Measurements from ENCODE around the gene TARS1.
"Not testable (repeated sequence)": the region's sequence is repeated elsewhere in the genome, so short reads cannot be mapped to it uniquely, and the experiment has no call there.

TARS1 gene

DNA sequence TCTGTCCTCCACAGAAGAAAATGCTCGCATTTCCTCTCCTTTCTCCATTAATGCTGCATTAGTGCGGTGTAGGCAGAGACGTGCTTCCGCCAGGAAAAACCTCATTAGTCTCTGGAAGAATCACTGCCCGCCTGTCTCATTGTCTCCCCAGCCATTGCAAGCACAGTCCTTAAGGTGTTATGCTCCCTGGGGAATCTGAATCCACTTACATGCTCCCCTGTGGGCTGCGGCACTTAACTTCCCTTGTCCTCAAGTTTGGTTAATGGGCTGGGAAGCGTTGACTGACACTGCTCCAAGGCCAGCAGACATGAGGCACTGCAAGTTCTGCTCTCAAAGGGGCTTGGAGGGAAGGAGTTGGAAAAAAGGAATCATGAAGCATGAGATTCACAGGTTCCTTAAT is 41.6 kb downstream of the TARS1 start:
- no peaks in the 10 kb centered on the region for H3K9me3 Mint-ChIP-seq
- peaks cover under 1% of the 10 kb centered on the region for H3K36me3 Mint-ChIP-seq (ENCODE audit: low read depth)
- no peak overlapping the region for H3K4me3 Mint-ChIP-seq
- no peaks in the 10 kb centered on the region for H3K4me1 Mint-ChIP-seq (ENCODE audit: low read depth)
- H3K27me3 Mint-ChIP-seq (ENCODE audit: low read depth) = no peaks in the 10 kb centered on the region
- H3K27ac Mint-ChIP-seq = no peak overlapping the region
- no peak for DNase-seq (ENCODE audit: low spot score)

DNA sequence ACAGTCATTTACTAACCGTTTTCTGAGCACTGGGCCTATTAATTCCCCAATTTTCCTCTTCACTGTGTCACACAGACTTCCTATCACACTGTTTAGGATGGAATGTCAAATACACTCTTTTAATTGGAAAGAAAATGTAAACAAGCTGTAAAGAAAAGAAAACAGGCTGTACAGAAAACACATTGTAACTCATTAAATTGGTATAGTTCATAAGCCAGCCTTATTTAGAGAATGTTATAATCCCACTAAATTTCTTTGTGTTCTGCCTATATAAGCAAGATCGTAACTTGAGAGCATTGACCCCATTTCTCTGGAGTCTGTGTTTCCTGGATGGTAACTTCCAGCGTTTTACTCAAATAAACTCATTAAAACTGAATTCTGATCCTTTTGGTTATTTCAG is 46.5 kb downstream of the TARS1 start:
- H3K9me3 Mint-ChIP-seq = no peaks in the 10 kb centered on the region
- no peaks in the 10 kb centered on the region for H3K36me3 Mint-ChIP-seq (ENCODE audit: low read depth)
- DNase-seq (ENCODE audit: low spot score) = no peak
- H3K4me3 Mint-ChIP-seq = no peak overlapping the region
- no peaks in the 10 kb centered on the region for H3K27me3 Mint-ChIP-seq (ENCODE audit: low read depth)
- H3K4me1 Mint-ChIP-seq (ENCODE audit: low read depth) = no peaks in the 10 kb centered on the region
- H3K27ac Mint-ChIP-seq = no peak overlapping the region

DNA sequence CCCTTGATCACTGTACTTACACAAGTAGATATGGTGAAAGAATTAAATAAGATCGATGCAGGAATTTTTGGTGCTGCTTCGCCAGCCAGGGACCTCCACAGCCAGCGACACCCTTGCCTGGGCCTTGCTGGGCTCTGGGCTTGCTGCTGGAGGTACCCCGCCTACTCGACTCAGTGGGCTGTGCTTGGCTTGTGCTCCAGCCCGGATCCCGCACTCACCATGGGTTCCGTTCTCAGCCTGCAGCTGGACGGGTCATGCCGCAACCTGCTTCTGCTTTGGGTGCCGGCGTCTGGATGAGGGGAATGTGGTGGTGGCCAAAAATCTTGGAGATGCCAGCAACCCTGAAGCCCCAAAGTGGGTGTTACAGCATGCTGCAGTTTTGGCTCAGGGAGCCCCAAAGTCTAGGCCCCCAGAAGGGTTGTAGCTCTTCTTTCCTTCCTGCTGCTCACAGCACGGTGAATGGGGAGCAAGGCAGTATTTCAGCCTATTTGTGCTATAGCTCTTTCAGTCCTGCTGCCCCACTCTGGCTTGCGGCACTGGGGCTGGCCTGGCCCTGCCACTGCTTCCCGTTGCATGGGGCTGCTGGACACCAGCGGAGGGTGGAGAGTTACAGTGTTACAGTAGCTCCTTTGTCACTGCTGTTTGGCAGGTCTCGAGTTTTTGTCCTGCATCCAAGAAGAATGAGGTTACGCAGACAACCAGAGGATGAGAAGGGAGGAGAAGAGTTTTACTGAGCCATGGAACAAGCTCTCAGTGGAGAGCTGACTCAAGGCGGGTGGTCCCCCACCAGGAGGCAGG is 48.0 kb downstream of the TARS1 start:
- H3K4me3 Mint-ChIP-seq = no peak overlapping the region
- H3K9me3 Mint-ChIP-seq = no peaks in the 10 kb centered on the region
- no peak for DNase-seq (ENCODE audit: low spot score)
- no peaks in the 10 kb centered on the region for H3K27me3 Mint-ChIP-seq (ENCODE audit: low read depth)
- no peaks in the 10 kb centered on the region for H3K4me1 Mint-ChIP-seq (ENCODE audit: low read depth)
- H3K27ac Mint-ChIP-seq = no peak overlapping the region
- no peaks in the 10 kb centered on the region for H3K36me3 Mint-ChIP-seq (ENCODE audit: low read depth)

DNA sequence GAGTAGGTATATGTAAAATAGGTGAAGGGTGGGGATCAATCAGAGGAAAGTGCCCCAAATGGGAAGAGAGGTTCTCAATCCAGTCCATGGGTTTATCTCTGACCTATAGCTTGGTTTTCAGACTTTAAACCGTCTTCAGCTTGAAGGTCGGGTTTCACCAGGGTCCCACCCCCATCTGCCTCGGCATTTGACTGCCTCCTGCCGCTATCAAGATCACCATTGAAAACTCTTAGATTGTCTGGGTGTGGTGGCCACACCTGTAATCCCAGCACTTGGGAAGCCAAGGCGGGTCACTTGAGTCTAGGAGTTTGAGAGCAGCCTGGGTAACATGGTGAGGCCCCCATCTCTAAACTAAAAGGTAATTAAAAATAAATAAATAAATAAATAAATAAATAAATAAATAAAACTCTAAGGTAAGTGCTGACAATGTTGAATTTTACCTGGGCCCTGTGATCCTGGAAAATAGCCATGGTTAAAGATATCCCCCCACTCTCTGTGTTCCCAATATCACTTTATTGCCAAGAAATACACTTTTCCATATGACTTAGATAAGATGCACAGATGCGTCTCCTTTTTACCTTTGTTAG is 48.8 kb downstream of the TARS1 start:
- no peak for DNase-seq (ENCODE audit: low spot score)
- Mint-ChIP-seq H3K4me1 (ENCODE audit: low read depth) (no peaks in the 10 kb centered on the region), H3K9me3 (no peaks in the 10 kb centered on the region), H3K4me3 (no peak overlapping the region), H3K27ac (no peak overlapping the region), H3K36me3 (ENCODE audit: low read depth) (no peaks in the 10 kb centered on the region), H3K27me3 (ENCODE audit: low read depth) (no peaks in the 10 kb centered on the region)

DNA sequence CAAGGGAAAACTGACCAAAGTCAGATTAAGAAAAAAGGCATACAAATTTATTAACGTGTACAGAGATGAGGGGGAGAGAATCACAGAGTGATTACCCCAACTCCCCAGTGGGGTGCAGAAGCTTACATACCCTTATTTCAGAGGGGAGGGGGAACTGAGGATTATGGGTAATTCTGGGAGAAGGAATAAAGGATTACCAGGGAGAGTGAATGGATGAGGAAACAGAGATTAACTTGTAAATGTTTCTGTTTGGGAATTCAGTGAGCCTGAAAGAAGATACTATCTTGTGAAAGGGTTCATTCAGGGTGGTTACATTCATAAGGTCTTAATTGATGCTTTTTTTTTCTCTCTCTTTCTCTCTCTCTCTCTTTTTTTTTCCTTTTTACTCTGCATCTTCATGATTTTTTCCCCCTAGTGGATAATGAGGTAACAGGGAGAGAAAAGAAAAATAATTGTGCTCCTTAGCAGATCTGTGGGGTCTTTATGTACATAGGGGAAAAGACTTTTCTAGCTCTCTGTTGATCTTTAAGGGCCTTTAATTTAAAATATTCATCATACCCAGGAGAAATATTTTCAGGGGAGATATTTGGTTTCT is 49.4 kb downstream of the TARS1 start:
- Mint-ChIP-seq H3K36me3 (ENCODE audit: low read depth) (no peaks in the 10 kb centered on the region), H3K27me3 (ENCODE audit: low read depth) (no peaks in the 10 kb centered on the region), H3K4me1 (ENCODE audit: low read depth) (no peaks in the 10 kb centered on the region), H3K9me3 (no peaks in the 10 kb centered on the region), H3K27ac (no peak overlapping the region), H3K4me3 (no peak overlapping the region)
- DNase-seq (ENCODE audit: low spot score) = no peak

DNA sequence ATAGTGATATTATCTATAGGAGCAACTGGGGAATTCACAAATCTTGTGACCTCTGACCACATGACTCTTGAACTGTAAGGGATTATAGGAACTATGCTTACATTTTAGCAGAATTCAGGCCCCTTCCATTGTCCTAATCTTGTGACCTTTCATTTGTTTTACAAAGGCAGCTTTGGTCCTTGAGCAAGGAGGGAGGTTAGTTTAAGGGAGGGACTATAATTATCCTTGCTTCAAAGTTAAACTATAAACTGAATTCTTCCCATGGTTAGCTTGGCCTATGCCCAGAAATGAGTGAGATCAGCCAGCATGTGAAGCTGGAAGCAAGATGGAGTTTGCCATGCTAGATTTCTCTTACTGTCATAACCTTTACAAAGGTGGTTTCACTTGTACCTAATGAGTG is 51.2 kb downstream of the TARS1 start:
- Mint-ChIP-seq H3K4me3 (no peak overlapping the region), H3K9me3 (no peaks in the 10 kb centered on the region)

DNA sequence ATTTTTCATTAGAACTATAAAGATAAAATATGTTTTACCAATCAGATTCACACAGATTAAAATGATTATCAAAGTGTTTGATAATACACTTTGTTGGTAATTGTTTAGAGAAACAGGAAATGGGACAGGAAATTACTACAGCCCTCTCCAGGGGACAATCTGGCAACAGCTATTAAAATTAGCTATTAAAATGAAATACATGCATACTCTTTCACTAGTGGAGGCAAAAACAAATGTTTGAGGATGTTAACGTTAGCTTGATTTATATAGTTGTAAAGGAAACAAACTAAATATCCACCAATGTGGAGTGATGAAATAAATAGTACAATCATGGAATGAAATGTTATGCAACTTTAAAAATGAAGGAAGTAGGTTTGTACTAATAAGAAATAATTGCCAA is 53.7 kb downstream of the TARS1 start:
- H3K4me1 Mint-ChIP-seq (ENCODE audit: low read depth) = no peaks in the 10 kb centered on the region
- no peak for DNase-seq (ENCODE audit: low spot score)
- H3K4me3 Mint-ChIP-seq = no peak overlapping the region
- H3K27ac Mint-ChIP-seq = no peak overlapping the region
- H3K9me3 Mint-ChIP-seq = no peaks in the 10 kb centered on the region
- H3K36me3 Mint-ChIP-seq (ENCODE audit: low read depth) = no peaks in the 10 kb centered on the region
- no peaks in the 10 kb centered on the region for H3K27me3 Mint-ChIP-seq (ENCODE audit: low read depth)

More for the DNA sequence above, 51.2 kb downstream of the TARS1 start:
- Mint-ChIP-seq H3K4me1 (ENCODE audit: low read depth) (no peaks in the 10 kb centered on the region), H3K36me3 (ENCODE audit: low read depth) (no peaks in the 10 kb centered on the region), H3K27me3 (ENCODE audit: low read depth) (no peaks in the 10 kb centered on the region), H3K27ac (no peak overlapping the region)
- DNase-seq (ENCODE audit: low spot score) = no peak

DNA sequence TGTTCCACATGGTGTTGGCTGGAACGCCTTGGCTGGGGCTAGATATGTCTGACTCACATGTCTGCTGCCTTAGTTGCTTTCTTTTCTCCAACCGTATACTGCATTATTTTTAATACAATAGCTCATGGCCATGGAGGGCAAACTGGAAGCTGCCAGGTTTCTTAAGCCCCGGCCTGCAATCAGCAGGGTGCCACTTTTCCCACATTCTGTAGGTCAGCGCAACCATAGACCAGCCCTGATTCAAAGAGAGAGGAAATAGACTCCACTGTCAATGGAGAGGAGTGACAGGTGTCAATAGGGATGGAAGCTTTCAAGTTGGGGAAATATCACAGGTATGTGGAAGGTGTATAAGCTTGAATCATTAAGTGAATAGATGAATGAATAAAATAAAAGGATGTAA is 60.5 kb downstream of the TARS1 start:
- Mint-ChIP-seq H3K4me1 (ENCODE audit: low read depth) (no peaks in the 10 kb centered on the region), H3K27me3 (ENCODE audit: low read depth) (no peaks in the 10 kb centered on the region), H3K9me3 (no peaks in the 10 kb centered on the region), H3K4me3 (no peak overlapping the region), H3K27ac (no peak overlapping the region), H3K36me3 (ENCODE audit: low read depth) (no peaks in the 10 kb centered on the region)
- DNase-seq (ENCODE audit: low spot score) = no peak

DNA sequence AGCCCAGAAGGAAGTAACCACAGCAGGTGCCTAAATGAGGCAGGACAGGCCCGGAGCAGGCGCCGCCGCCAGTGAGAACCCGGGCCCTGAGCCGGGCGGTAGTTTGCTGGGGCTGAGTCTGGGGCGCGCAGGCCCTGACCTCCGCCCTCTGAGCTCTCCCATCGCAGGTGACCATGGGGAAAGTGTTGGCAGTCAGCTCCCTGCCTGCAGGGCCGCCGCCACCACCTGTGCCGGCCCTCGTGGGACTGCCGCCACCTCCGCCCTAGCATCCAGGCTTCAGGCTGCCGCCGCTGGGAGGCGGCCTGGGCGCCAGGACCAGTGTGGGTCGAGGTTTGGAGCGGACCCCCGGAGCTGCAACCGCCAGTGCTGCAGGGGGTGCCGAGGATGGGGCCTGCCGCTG is 61.1 kb downstream of the TARS1 start:
- no peak overlapping the region for H3K27ac Mint-ChIP-seq
- H3K27me3 Mint-ChIP-seq (ENCODE audit: low read depth) = no peaks in the 10 kb centered on the region
- H3K36me3 Mint-ChIP-seq (ENCODE audit: low read depth) = no peaks in the 10 kb centered on the region

DNA sequence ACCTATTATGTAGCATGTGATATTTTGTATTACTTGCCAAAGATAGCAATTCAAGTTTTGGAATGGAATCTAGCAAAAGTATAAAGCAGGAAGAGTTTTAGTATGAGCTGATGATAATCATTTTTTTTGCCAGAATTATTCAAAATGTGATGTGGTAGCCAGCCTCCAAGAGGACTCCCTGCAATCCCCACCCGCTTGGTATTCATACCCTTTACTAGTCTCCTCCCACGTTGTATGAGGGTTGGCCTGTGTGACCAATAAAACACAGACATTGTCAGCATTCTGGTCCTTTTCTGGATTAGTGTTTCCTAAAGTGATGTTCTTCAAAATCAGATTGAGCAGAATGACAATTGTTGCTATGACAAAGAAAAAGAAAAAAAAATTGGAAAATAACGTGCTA is 63.8 kb downstream of the TARS1 start:
- Mint-ChIP-seq H3K4me1 (ENCODE audit: low read depth) (no peaks in the 10 kb centered on the region), H3K9me3 (no peaks in the 10 kb centered on the region), H3K36me3 (ENCODE audit: low read depth) (no peaks in the 10 kb centered on the region), H3K4me3 (no peak overlapping the region), H3K27me3 (ENCODE audit: low read depth) (peaks cover 2% of the 10 kb centered on the region), H3K27ac (no peak overlapping the region)
- DNase-seq (ENCODE audit: low spot score) = no peak

More for the DNA sequence above, 61.1 kb downstream of the TARS1 start:
- H3K4me3 Mint-ChIP-seq = no peak overlapping the region
- H3K9me3 Mint-ChIP-seq = no peaks in the 10 kb centered on the region
- DNase-seq (ENCODE audit: low spot score) = no peak
- H3K4me1 Mint-ChIP-seq (ENCODE audit: low read depth) = no peaks in the 10 kb centered on the region

DNA sequence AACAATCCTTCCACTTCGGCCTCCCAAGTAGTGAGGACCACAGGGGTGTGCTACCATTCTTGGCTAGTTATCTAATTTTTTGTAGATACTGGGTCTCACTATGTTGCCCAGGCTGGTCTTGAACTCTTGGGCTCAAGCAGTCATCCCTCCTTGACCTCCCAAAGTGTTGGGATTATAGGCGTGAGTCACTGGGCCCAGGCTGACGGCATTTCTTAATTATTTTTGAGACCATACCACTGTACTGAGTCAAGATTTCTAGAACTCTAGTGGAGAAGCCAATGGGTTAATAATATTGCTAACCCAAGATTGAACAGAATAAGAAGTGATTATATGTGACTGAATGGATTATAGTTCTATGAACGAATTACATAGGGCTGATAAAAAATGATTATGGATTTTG is 66.7 kb downstream of the TARS1 start:
- no peak for DNase-seq (ENCODE audit: low spot score)
- Mint-ChIP-seq H3K4me3 (no peak overlapping the region), H3K27ac (no peak overlapping the region), H3K4me1 (ENCODE audit: low read depth) (no peaks in the 10 kb centered on the region), H3K36me3 (ENCODE audit: low read depth) (no peaks in the 10 kb centered on the region), H3K9me3 (no peaks in the 10 kb centered on the region), H3K27me3 (ENCODE audit: low read depth) (peaks cover 2% of the 10 kb centered on the region)

DNA sequence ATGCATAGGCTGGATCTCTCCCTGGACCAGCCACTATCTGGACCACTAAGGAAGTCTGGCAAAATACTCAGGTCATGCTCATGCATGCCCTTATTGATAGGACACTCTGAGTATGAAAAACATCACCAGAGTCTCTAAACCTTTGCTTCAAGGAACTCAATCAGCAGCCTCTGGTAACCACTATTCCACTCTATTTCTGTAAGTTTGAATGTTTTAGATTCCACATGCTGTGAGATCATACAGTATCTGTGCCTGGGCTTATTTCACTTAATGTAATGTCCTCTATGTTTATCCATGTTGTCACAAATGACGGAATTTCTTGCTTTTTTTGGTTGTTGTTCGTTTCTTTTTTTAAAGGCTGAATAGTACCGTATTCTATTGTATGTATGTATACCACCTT is 68.3 kb downstream of the TARS1 start:
- H3K36me3 Mint-ChIP-seq (ENCODE audit: low read depth) = no peaks in the 10 kb centered on the region
- no peak for DNase-seq (ENCODE audit: low spot score)
- no peaks in the 10 kb centered on the region for H3K9me3 Mint-ChIP-seq
- H3K4me1 Mint-ChIP-seq (ENCODE audit: low read depth) = no peaks in the 10 kb centered on the region
- H3K27ac Mint-ChIP-seq = no peak overlapping the region
- H3K27me3 Mint-ChIP-seq (ENCODE audit: low read depth) = peaks cover 2% of the 10 kb centered on the region
- H3K4me3 Mint-ChIP-seq = no peak overlapping the region

DNA sequence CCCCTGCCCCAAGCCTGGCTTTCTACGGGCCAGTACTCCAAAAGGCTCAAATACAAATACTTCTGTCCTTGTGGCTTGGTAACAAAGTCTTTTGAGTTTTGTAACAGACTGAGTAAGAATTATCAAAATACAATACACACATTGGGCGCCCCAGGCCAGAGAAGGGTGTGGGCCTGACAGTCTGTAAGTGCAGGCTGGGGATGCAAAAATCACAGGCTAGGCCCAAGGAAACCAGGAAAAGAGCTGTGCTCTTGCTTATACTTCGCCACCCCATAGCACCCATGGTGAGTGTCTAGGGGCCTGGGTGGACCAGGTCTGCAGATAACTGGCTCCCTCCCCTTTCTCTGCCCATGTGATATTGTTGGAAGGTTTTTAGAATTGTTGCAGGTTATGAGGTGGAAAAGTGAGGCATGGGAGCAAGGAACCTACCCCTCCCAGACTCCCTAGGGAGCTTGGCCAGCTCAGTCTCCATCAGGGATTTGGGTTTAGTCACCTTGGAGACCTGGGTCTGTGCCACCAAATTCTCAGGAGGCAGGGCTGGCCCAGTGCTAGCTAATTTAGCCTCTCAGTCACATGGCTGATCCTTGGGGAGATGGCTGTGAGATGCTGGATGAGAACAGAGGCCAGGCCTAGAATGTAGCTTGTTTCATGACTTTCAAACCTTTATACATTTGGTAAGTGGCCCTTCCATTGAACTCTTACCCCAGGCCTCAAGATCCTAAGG is 72.9 kb downstream of the TARS1 start:
- Mint-ChIP-seq H3K27ac (no peak overlapping the region), H3K4me3 (no peak overlapping the region), H3K4me1 (ENCODE audit: low read depth) (no peaks in the 10 kb centered on the region), H3K36me3 (ENCODE audit: low read depth) (no peaks in the 10 kb centered on the region), H3K27me3 (ENCODE audit: low read depth) (peaks cover 2% of the 10 kb centered on the region), H3K9me3 (no peaks in the 10 kb centered on the region)
- DNase-seq (ENCODE audit: low spot score) = no peak

DNA sequence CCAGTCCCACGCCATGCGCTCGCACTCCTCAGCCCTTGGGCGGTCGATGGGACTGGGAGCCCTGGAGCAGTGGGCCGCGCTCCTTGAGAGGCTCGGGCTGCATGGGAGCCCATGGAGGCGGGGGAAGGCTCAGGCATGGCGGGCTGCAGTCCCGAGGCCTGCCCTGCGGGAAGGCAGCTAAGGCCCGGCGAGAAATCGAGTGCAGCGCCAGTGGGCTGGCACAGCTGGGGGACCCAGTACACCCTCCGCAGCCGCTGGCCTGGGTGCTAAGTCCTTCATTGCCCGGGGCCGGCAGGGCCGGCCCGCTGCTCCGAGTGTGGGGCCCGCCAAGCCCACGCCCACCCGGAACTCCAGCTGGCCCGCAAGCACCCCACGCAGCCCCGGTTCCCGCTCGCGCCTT is 74.6 kb downstream of the TARS1 start:
- not testable (repeated sequence) for H3K27me3 Mint-ChIP-seq (ENCODE audit: low read depth); H3K9me3 Mint-ChIP-seq

More for the DNA sequence above, 74.6 kb downstream of the TARS1 start:
- DNase-seq (ENCODE audit: low spot score); H3K4me3 Mint-ChIP-seq; H3K4me1 Mint-ChIP-seq (ENCODE audit: low read depth); H3K36me3 Mint-ChIP-seq (ENCODE audit: low read depth); H3K27ac Mint-ChIP-seq: not testable (repeated sequence)

Data from T-helper 2 cell treated with Interferon-gamma antibody and Interleukin-4, amounts not matched to agents 5 μg/mL and 100 μg/mL, for 36 hours (primary cell).